HEK293 (cell line): ENCODE data around the gene SLC7A11.
A peak's percentile ranks its signal among the peaks of the same experiment; 100 is the strongest.

ENCODE experiments used
- CTCF ChIA-PET: fragments of 350-600 bp; formaldehyde crosslinking; extraction: SDS; loops from one replicate; lab custom pipeline; 2021; ENCODE audit warnings: antibody characterized with exemption; lab: Yijun Ruan, JAX
- POLR2A ChIA-PET: fragments of 300-600 bp; formaldehyde crosslinking; extraction: SDS; loops from one replicate; lab custom pipeline; 2020; ENCODE audit warnings: antibody characterized with exemption, inconsistent platforms; lab: Yijun Ruan, JAX
- H3K27ac ChIP-seq: fragments of 200-500 bp; sonication (Bioruptor generic); 2 replicates; pipeline ENCODE4 v1.5.1; 2014; ENCODE audit warnings: low read depth, low read length, control low read depth, inconsistent platforms; ENCODE audit errors: extremely low read depth
- H3K36me3 ChIP-seq, 2 experiments: fragments of 200-500 bp in 1 of 2; sonication (Bioruptor generic) in 1 of 2; 1 replicate in 1 of 2; 2 replicates in 1 of 2; pipeline ENCODE4 v1.5.1; 2014 to 2017; ENCODE audit warnings: inconsistent platforms in 2 of 2, low read length in 2 of 2; ENCODE audit not compliant: control insufficient read depth in 2 of 2, insufficient read depth in 1 of 2
- H3K4me1 ChIP-seq: fragments of 200-500 bp; sonication (Bioruptor generic); 2 replicates; pipeline ENCODE4 v1.5.1; 2014; ENCODE audit warnings: mild to moderate bottlenecking, low read length, inconsistent platforms; ENCODE audit not compliant: control insufficient read depth, insufficient read depth
- H3K4me3 ChIP-seq: 2 replicates; pipeline ENCODE4 v1.5.1; 2011; ENCODE audit warnings: low read depth, mild to moderate bottlenecking, control low read depth, low read length, moderate library complexity
- H3K9me3 ChIP-seq: fragments of 200-500 bp; sonication (Bioruptor generic); 2 replicates; pipeline ENCODE4 v1.5.1; 2014; ENCODE audit warnings: low read depth, low read length, inconsistent platforms; ENCODE audit not compliant: control insufficient read depth, insufficient read depth
- BCL11B ChIP-seq: fragments of 450-650 bp; formaldehyde crosslinking; IDR thresholded peaks from 2 replicates; pipeline ENCODE4 v1.5.1; 2016; ENCODE audit warnings: low read depth, missing biosample characterization, missing genetic modification characterization
- HOXD13 ChIP-seq: sonication (generic); formaldehyde crosslinking; IDR thresholded peaks from 2 replicates; pipeline ENCODE4 v1.8.0; 2022; ENCODE audit warnings: missing genetic modification reagents, borderline replicate concordance
- MYNN ChIP-seq: fragments of 450-650 bp; formaldehyde crosslinking; IDR thresholded peaks from 2 replicates; pipeline ENCODE4 v1.5.1; 2016; ENCODE audit warnings: missing biosample characterization, missing genetic modification characterization, borderline replicate concordance
- OSR2 ChIP-seq: fragments of 450-650 bp; formaldehyde crosslinking; IDR thresholded peaks from 2 replicates; pipeline ENCODE4 v1.5.1; 2016; ENCODE audit warnings: missing biosample characterization, missing genetic modification characterization
- TRIM28 ChIP-seq: IDR thresholded peaks from 2 replicates; pipeline ENCODE4 v1.6.1; 2011; ENCODE audit warnings: low read length, control low read depth, borderline replicate concordance
- ZBTB17 ChIP-seq: fragments of 450-650 bp; formaldehyde crosslinking; IDR thresholded peaks from 2 replicates; pipeline ENCODE4 v1.5.1; 2016; ENCODE audit warnings: missing biosample characterization, missing genetic modification characterization
- ZBTB21 ChIP-seq: fragments of 450-650 bp; formaldehyde crosslinking; IDR thresholded peaks from 2 replicates; pipeline ENCODE4 v1.5.1; 2017; ENCODE audit warnings: missing biosample characterization, missing genetic modification characterization
- ZBTB8A ChIP-seq: fragments of 450-650 bp; formaldehyde crosslinking; IDR thresholded peaks from 2 replicates; pipeline ENCODE4 v1.5.1; 2016; ENCODE audit warnings: missing biosample characterization, missing genetic modification characterization
- ZNF16 ChIP-seq: fragments of 450-650 bp; formaldehyde crosslinking; IDR thresholded peaks from 2 replicates; pipeline ENCODE4 v1.5.1; 2016; ENCODE audit warnings: low read depth, missing biosample characterization, missing genetic modification characterization
- ZNF19 ChIP-seq: fragments of 450-650 bp; formaldehyde crosslinking; IDR thresholded peaks from 2 replicates; pipeline ENCODE4; 2016; ENCODE audit warnings: missing biosample characterization, missing genetic modification characterization, low read depth
- ZNF23 ChIP-seq: fragments of 450-650 bp; formaldehyde crosslinking; IDR thresholded peaks from 2 replicates; pipeline ENCODE4 v1.5.1; 2016; ENCODE audit warnings: missing biosample characterization, missing genetic modification characterization, borderline replicate concordance
- ZNF292 ChIP-seq: fragments of 450-650 bp; formaldehyde crosslinking; IDR thresholded peaks from 2 replicates; pipeline ENCODE4 v1.5.1; 2016; ENCODE audit warnings: low read depth, missing biosample characterization, missing genetic modification characterization, borderline replicate concordance
- ZNF423 ChIP-seq: fragments of 450-650 bp; formaldehyde crosslinking; IDR thresholded peaks from 2 replicates; pipeline ENCODE4 v1.5.1; 2016; ENCODE audit warnings: missing biosample characterization, missing genetic modification characterization
- ZNF501 ChIP-seq: fragments of 450-650 bp; formaldehyde crosslinking; IDR thresholded peaks from 2 replicates; pipeline ENCODE4 v1.5.1; 2016; ENCODE audit warnings: missing biosample characterization, missing genetic modification characterization
- ZNF530 ChIP-seq: fragments of 450-650 bp; formaldehyde crosslinking; IDR thresholded peaks from 2 replicates; pipeline ENCODE4 v1.5.1; 2016; ENCODE audit warnings: low read depth, missing biosample characterization, missing genetic modification characterization
- ZNF624 ChIP-seq: fragments of 450-650 bp; formaldehyde crosslinking; IDR thresholded peaks from 2 replicates; pipeline ENCODE4 v1.5.1; 2017; ENCODE audit warnings: missing biosample characterization, missing genetic modification characterization
- ZNF629 ChIP-seq: fragments of 450-650 bp; formaldehyde crosslinking; IDR thresholded peaks from 2 replicates; pipeline ENCODE4 v1.5.1; 2017; ENCODE audit warnings: missing biosample characterization, missing genetic modification characterization
- TF ChIP-seq, protein P1 (sequence below): fragments of 450-650 bp; formaldehyde crosslinking; conservative IDR thresholded peaks from 2 replicates; pipeline ENCODE4 v1.5.1; 2016; ENCODE audit warnings: low read depth, missing biosample characterization, missing genetic modification characterization
- TF ChIP-seq, protein P2 (sequence below): fragments of 450-650 bp; formaldehyde crosslinking; IDR thresholded peaks from 2 replicates; pipeline ENCODE4 v1.5.1; 2016; ENCODE audit warnings: missing biosample characterization, missing genetic modification characterization
- TF ChIP-seq, protein P3 (sequence below): fragments of 450-650 bp; formaldehyde crosslinking; IDR thresholded peaks from 2 replicates; pipeline ENCODE4 v1.5.1; 2016; ENCODE audit warnings: missing biosample characterization, missing genetic modification characterization, low read depth
- TF ChIP-seq, protein P4 (sequence below): fragments of 450-650 bp; formaldehyde crosslinking; IDR thresholded peaks from 2 replicates; pipeline ENCODE4 v1.5.1; 2017; ENCODE audit warnings: missing biosample characterization, missing genetic modification characterization
- TF ChIP-seq, protein P5 (sequence below): fragments of 450-650 bp; formaldehyde crosslinking; IDR thresholded peaks from 2 replicates; pipeline ENCODE4 v1.5.1; 2016; ENCODE audit warnings: missing biosample characterization, missing genetic modification characterization

The SLC7A11 gene

DNA sequence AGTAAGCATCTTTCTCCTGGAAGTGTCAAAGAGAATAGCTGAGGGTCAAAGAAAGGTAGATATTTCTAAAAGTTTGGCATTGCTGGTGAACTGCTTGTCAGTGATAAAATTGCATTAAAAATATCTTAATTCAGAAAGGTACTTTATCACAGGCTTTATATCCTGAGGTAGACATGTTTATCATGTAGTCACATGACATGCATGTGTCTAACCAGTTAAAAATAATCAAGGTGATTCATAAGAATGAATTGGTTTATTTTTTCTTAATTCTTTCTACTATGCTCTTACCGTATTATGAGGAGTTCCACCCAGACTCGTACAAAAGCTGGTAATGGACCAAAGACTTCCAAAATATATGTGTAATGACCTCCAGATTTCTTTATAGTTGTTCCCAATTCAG is 6.1 kb downstream of the SLC7A11 start:
- H3K4me3 ChIP-seq: no peak overlapping the region
- peaks cover 0 to 4% of the 10 kb centered on the region in 2 experiments; a peak in 1 of 3 replicates for H3K36me3 ChIP-seq
- no peak overlapping the region for H3K27ac ChIP-seq
- TF ChIP-seq ZNF23 (no peak), ZNF19 (tag by site-specific recombination) (no peak), ZNF501 (tag by site-specific recombination) (no peak), OSR2 (tag by site-specific recombination) (no peak), HOXD13 (CRISPR knock-in tag) (no peak), TRIM28 (no peak), ZBTB17 (tag by site-specific recombination) (no peak), BCL11B (tag by site-specific recombination) (no peak), MYNN (no peak), ZBTB8A (tag by site-specific recombination) (no peak), ZNF530 (tag by site-specific recombination) (no peak)
- TF ChIP-seq, protein P1, sequence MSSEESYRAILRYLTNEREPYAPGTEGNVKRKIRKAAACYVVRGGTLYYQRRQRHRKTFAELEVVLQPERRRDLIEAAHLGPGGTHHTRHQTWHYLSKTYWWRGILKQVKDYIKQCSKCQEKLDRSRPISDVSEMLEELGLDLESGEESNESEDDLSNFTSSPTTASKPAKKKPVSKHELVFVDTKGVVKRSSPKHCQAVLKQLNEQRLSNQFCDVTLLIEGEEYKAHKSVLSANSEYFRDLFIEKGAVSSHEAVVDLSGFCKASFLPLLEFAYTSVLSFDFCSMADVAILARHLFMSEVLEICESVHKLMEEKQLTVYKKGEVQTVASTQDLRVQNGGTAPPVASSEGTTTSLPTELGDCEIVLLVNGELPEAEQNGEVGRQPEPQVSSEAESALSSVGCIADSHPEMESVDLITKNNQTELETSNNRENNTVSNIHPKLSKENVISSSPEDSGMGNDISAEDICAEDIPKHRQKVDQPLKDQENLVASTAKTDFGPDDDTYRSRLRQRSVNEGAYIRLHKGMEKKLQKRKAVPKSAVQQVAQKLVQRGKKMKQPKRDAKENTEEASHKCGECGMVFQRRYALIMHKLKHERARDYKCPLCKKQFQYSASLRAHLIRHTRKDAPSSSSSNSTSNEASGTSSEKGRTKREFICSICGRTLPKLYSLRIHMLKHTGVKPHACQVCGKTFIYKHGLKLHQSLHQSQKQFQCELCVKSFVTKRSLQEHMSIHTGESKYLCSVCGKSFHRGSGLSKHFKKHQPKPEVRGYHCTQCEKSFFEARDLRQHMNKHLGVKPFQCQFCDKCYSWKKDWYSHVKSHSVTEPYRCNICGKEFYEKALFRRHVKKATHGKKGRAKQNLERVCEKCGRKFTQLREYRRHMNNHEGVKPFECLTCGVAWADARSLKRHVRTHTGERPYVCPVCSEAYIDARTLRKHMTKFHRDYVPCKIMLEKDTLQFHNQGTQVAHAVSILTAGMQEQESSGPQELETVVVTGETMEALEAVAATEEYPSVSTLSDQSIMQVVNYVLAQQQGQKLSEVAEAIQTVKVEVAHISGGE (tag by site-specific recombination): no peak
- TF ChIP-seq, protein P2, sequence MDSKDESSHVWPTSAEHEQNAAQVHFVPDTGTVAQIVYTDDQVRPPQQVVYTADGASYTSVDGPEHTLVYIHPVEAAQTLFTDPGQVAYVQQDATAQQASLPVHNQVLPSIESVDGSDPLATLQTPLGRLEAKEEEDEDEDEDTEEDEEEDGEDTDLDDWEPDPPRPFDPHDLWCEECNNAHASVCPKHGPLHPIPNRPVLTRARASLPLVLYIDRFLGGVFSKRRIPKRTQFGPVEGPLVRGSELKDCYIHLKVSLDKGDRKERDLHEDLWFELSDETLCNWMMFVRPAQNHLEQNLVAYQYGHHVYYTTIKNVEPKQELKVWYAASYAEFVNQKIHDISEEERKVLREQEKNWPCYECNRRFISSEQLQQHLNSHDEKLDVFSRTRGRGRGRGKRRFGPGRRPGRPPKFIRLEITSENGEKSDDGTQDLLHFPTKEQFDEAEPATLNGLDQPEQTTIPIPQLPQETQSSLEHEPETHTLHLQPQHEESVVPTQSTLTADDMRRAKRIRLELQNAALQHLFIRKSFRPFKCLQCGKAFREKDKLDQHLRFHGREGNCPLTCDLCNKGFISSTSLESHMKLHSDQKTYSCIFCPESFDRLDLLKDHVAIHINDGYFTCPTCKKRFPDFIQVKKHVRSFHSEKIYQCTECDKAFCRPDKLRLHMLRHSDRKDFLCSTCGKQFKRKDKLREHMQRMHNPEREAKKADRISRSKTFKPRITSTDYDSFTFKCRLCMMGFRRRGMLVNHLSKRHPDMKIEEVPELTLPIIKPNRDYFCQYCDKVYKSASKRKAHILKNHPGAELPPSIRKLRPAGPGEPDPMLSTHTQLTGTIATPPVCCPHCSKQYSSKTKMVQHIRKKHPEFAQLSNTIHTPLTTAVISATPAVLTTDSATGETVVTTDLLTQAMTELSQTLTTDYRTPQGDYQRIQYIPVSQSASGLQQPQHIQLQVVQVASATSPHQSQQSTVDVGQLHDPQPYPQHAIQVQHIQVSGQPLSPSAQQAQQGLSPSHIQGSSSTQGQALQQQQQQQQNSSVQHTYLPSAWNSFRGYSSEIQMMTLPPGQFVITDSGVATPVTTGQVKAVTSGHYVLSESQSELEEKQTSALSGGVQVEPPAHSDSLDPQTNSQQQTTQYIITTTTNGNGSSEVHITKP (tag by site-specific recombination): no peak
- ChIA-PET CTCF (no interaction called here), POLR2A (interaction anchor here (0.7 kb wide), 1 partner anchor 144 kb away, joined by 4 read pairs; no protein-coding TSS in a partner anchor)
- H3K4me1 ChIP-seq: no peaks in the 10 kb centered on the region
- no peaks in the 10 kb centered on the region for H3K9me3 ChIP-seq

DNA sequence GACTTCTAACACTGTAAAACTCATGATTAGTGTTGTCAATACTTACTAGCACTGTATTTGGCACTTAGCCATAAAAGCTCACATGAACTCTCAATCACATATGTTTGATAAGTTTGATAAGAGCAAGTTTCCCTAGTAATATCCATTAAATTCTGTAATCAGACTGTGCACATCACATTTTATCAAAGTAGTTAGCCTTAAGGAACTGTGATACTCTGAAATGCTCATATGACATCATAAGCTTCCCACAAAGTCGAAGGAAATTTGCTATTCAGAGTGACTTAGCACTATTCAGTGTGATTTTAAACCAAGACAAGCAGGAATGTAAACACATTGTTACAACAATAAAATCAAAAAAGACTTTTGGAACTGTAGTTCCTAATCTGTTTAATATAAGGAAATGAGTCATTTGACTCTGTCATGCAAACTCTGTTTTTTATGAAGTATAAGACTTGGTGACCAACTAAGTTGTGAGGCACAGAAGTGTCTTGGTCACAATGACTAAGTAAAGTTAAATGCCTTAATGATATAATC is 6.7 kb downstream of the SLC7A11 start:
- Histone ChIP-seq H3K4me3 (no peak overlapping the region), H3K4me1 (no peaks in the 10 kb centered on the region), H3K9me3 (no peaks in the 10 kb centered on the region), H3K27ac (no peak overlapping the region), H3K36me3 (peaks cover 0 to 4% of the 10 kb centered on the region in 2 experiments; a peak in 1 of 3 replicates)
- POLR2A ChIA-PET: no interaction called here
- no peak for TF ChIP-seq ZNF423 (tag by site-specific recombination)
- TF ChIP-seq ZNF16 (tag by site-specific recombination): no peak
- peak; percentile 34; the same call in 1 of the 2 replicates for TF ChIP-seq ZNF629 (tag by site-specific recombination)
- 0 out of 2 replicates have a peak, but pooled peaks have one; percentile 53 for TF ChIP-seq ZBTB21 (tag by site-specific recombination)
- TF ChIP-seq, protein P3, sequence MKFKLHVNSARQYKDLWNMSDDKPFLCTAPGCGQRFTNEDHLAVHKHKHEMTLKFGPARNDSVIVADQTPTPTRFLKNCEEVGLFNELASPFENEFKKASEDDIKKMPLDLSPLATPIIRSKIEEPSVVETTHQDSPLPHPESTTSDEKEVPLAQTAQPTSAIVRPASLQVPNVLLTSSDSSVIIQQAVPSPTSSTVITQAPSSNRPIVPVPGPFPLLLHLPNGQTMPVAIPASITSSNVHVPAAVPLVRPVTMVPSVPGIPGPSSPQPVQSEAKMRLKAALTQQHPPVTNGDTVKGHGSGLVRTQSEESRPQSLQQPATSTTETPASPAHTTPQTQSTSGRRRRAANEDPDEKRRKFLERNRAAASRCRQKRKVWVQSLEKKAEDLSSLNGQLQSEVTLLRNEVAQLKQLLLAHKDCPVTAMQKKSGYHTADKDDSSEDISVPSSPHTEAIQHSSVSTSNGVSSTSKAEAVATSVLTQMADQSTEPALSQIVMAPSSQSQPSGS (tag by site-specific recombination): peak; percentile 49
- no peak for TF ChIP-seq ZNF624
- TF ChIP-seq, protein P4, sequence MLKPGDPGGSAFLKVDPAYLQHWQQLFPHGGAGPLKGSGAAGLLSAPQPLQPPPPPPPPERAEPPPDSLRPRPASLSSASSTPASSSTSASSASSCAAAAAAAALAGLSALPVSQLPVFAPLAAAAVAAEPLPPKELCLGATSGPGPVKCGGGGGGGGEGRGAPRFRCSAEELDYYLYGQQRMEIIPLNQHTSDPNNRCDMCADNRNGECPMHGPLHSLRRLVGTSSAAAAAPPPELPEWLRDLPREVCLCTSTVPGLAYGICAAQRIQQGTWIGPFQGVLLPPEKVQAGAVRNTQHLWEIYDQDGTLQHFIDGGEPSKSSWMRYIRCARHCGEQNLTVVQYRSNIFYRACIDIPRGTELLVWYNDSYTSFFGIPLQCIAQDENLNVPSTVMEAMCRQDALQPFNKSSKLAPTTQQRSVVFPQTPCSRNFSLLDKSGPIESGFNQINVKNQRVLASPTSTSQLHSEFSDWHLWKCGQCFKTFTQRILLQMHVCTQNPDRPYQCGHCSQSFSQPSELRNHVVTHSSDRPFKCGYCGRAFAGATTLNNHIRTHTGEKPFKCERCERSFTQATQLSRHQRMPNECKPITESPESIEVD (tag by site-specific recombination): peak; percentile 76
- no peak for TF ChIP-seq ZNF292 (tag by site-specific recombination)
- TF ChIP-seq, protein P5, sequence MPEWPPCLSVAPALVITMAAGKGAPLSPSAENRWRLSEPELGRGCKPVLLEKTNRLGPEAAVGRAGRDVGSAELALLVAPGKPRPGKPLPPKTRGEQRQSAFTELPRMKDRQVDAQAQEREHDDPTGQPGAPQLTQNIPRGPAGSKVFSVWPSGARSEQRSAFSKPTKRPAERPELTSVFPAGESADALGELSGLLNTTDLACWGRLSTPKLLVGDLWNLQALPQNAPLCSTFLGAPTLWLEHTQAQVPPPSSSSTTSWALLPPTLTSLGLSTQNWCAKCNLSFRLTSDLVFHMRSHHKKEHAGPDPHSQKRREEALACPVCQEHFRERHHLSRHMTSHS (tag by site-specific recombination): no peak
- CTCF ChIA-PET: interaction anchor here (0.8 kb wide), 1 partner anchor 333 kb away, joined by 3 read pairs; no protein-coding TSS in a partner anchor
